Activated naive CD8-positive, alpha-beta T cell (primary cell): ENCODE results near the gene DIDO1.
"Not testable (repeated sequence)": the region's sequence is repeated elsewhere in the genome, so short reads cannot be mapped to it uniquely, and the experiment has no call there.

Experiments used
- H3K27ac Mint-ChIP-seq: one replicate; pipeline ENCODE4 v1.8.0; 2021; ENCODE audit warnings: mixed read lengths
- H3K27me3 Mint-ChIP-seq: one replicate; pipeline ENCODE4 v1.8.0; 2021; ENCODE audit warnings: mixed read lengths
- H3K36me3 Mint-ChIP-seq: one replicate; pipeline ENCODE4 v1.8.0; 2021; ENCODE audit warnings: mixed read lengths
- H3K4me1 Mint-ChIP-seq: one replicate; pipeline ENCODE4 v1.8.0; 2021; ENCODE audit warnings: low read depth, mixed read lengths
- H3K4me3 Mint-ChIP-seq: one replicate; pipeline ENCODE4 v1.8.0; 2021; ENCODE audit warnings: mild to moderate bottlenecking, mixed read lengths
- H3K9me3 Mint-ChIP-seq: one replicate; pipeline ENCODE4 v1.8.0; 2021; ENCODE audit warnings: low read depth, mixed read lengths

Gene DIDO1

DNA sequence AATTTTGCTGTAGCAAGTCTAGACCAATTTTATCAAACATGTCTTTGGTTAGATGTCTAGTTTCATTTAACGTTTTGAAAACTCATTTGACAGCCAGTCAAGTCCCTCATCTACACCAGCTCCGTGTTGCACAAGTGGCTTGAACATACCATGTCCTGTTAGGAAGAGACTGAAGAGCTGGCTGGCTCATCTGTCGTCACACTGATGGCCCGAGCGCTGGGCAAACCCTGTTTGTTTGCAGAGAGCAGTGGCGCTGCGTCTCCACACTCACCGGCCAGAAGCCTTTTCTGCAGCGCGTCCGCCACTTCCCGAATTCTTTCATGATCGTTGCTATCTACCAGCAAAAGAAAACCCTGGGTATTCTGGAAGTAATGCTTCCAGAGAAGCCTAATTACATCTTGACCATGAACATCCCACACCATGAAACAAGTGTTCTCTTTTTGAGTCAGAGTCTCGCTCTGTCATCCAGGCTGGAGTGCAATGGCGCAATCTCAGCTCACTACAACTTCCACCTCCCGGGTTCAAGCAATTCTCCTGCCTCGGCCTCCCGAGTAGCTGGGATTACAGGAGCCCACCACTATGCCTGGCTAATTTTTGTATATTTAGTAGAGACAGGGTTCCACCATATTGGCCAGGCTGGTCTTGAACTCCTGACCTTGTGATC, 54.0 kb downstream of the DIDO1 start:
- H3K36me3 Mint-ChIP-seq: no peaks in the 10 kb centered on the region
- no peaks in the 10 kb centered on the region for H3K9me3 Mint-ChIP-seq
- H3K27me3 Mint-ChIP-seq: no peaks in the 10 kb centered on the region
- no peak overlapping the region for H3K4me3 Mint-ChIP-seq
- no peak overlapping the region for H3K27ac Mint-ChIP-seq
- peaks cover 20% of the 10 kb centered on the region for H3K4me1 Mint-ChIP-seq

DNA sequence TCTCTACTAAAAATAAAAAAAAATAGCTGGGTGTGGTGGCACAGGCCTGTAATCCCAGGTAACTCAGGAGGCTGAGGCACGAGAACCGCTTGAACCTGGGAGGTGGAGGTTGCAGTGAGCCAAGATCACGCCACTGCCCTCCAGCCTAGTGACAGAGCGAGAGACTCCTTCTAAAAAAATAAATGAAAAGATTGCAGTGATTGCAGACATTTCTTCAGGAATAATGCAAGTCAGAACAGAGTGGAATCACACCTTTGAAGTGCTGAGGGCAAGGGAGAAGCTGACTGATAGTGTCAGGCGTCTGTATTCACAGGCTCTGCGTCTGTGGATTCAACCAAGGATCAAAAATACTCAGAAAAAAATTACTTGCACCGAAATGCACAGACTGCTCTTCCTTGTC, 62.1 kb downstream of the DIDO1 start:
- Mint-ChIP-seq H3K27ac (no peak overlapping the region), H3K9me3 (no peaks in the 10 kb centered on the region)

DNA sequence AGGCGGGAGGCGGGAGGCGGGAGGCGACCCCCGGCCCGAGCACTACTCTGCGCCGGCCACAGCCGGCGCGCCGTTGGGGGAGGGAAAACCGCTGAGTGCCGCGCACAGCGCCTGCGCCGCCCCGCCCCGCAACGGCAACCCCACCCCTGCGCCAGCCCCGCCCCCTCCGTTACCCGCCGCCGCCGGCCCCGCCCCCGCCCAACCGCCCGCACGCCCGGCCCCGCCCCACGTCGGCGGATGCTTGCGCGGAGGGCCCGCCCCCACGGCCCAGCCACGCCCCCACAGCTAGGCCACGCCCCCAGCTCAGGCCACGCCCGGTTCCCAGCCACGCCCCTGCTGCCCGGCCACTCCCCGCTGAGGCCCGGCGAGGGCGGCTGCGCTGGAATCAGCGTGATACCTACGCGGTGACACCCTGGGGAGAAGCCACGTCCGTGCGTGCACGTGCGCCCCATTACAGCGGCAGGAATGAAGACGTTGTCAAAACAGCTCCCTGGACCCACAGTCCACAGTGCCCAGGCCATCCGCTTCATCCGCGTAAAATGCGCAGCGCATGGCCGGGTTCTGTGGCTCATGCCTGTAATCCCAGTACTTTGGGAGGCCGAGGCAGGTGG, 64.5 kb downstream of the DIDO1 start, which contains the start of gene TCFL5:
TCFL5 (minus strand) TSS at position 97 of the 611 bp plus-strand sequence. CDS start 152 bp downstream, outside the sequence.
- no peaks in the 10 kb centered on the region for H3K9me3 Mint-ChIP-seq
- peaks cover 24% of the 10 kb centered on the region for H3K4me1 Mint-ChIP-seq
- peaks cover 5% of the 10 kb centered on the region for H3K36me3 Mint-ChIP-seq
- H3K27ac Mint-ChIP-seq: peak within 1 kb of the TSS; percentile 76
- H3K4me3 Mint-ChIP-seq: peak within 1 kb of the TSS; percentile 79
- no peaks in the 10 kb centered on the region for H3K27me3 Mint-ChIP-seq

More for the DNA sequence above, 62.1 kb downstream of the DIDO1 start:
- H3K4me1 Mint-ChIP-seq: peaks cover 18% of the 10 kb centered on the region
- H3K4me3 Mint-ChIP-seq: no peak overlapping the region
- H3K36me3 Mint-ChIP-seq: no peaks in the 10 kb centered on the region
- no peaks in the 10 kb centered on the region for H3K27me3 Mint-ChIP-seq

DNA sequence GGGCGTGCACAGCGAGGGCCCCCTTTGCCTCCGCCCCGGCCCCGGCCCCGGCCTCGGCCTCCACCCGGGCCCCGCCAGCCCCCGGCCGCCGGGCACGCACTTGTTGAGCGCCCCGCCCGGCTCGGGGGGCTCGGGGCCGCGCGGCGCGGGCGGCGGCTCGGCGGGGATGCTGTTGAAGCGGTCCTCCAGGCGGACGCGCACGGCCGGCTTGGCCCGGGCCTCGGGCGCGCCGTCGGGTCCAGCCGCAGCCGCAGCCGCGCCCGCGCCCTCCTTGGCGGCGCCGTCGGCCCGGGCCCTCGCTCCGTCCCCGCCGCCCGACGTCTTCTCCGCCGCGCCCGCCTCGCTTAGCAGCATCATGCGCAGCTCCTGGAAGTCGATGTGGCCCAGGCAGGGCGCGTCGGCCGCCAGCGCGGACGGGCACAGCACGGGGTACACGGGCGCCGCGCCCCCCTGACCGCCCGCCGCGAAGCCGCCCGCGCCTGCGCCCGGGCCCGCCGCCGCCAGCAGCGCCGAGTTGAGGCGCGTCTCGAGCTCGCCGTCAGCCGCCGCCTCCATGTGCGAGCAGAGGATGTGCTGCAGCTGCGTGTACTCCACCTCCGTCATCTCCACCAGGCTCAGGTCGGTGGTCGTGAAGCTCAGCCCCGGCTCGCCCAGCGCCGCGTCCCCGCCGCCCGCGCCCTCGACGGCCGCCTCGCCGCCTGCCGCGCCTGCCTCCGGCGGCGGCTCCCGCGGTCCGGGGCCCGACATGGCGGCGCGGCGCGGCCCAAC, 65.2 kb downstream of the DIDO1 start:
- H3K4me1 Mint-ChIP-seq: peaks cover 24% of the 10 kb centered on the region
- no peak overlapping the region for H3K4me3 Mint-ChIP-seq
- no peaks in the 10 kb centered on the region for H3K9me3 Mint-ChIP-seq
- peaks cover 5% of the 10 kb centered on the region for H3K36me3 Mint-ChIP-seq
- no peaks in the 10 kb centered on the region for H3K27me3 Mint-ChIP-seq
- H3K27ac Mint-ChIP-seq: no peak overlapping the region

DNA sequence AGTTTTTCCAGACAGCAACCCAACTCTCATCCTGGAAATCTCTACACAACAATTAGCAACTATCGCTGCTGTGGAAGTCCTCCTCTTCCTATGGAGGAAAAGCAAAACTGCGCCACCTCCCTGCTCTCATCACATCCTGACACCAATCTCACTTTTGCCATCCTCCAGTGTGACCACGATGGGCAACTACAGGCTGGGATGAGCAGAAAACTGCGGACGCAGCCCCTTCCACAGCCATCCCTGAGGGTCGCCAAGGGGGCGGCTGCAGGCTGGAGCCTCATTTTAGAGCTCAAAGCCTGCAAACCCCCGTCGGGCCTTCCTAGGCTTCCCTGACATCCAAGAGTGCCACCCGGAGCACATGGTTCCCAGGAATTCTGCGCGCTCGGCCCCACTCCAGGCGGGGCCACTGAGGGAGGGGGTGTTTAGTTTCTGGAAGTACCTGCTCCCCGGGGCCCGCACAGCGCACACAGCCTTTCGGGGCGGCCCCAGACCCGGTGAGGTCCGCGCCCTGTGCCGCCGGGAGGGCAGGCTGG, 65.8 kb downstream of the DIDO1 start:
- Mint-ChIP-seq H3K4me3 (peak overlapping the region; percentile 79), H3K4me1 (peaks cover 24% of the 10 kb centered on the region), H3K9me3 (no peaks in the 10 kb centered on the region), H3K36me3 (peaks cover 5% of the 10 kb centered on the region), H3K27me3 (no peaks in the 10 kb centered on the region), H3K27ac (peak overlapping the region; percentile 38)

DNA sequence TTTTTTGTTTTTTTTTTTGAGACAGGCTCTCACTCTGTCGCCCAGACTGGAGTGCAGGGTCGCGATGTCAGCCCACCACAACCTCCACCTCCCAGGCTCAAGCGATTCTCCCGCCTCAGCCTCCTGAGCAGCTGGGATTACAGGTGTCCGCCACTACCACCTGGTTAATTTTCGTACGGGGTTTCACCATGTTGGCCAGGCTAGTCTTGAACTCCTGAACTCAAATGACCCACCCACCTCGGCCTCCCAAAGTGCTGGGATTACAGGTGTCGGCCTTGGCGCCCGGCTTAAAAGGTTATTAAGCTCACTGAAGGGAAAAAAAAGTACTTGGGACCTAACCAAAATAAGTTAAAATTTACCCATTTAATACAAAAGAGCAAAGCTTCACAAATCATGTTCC, 66.6 kb downstream of the DIDO1 start:
- peaks cover 24% of the 10 kb centered on the region for H3K4me1 Mint-ChIP-seq
- peaks cover 7% of the 10 kb centered on the region for H3K36me3 Mint-ChIP-seq
- no peaks in the 10 kb centered on the region for H3K27me3 Mint-ChIP-seq
- no peaks in the 10 kb centered on the region for H3K9me3 Mint-ChIP-seq
- no peak overlapping the region for H3K27ac Mint-ChIP-seq
- peak overlapping the region; percentile 79 for H3K4me3 Mint-ChIP-seq

DNA sequence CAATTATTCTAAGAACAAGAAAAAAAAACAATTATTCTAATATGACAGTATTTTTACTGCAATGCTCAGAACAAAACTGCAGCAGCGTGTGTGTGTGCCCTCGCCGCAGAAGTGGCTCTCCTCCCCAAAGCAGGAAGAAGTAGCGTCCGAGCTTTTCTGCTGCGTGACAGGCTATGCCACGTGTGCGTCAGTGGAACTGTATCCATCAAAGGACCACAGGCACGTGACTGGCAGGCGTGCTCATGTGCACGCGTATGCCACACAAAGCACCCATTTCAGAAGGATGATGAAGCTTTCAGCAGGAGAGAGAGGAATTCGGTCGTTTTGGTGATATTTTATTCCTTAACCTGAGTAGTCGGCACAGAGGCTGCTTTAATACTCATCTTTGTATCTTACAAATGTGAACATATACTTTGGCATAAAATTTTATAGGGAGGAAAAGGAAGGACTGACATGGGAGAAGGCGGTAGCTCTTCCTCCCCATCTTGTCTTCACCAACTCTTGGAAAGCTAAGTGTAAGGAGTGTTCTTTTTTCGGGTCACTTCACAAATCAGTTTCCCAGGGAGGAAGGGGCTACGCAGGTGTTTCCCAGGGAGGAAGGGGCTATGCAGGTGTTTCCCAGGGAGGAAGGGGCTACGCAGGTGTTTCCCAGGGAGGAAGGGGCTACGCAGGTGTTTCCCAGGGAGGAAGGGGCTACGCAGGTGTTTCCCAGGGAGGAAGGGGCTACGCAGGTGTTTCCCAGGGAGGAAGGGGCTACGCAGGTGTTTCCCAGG, 68.1 kb downstream of the DIDO1 start:
- H3K9me3 Mint-ChIP-seq: no peaks in the 10 kb centered on the region
- H3K4me1 Mint-ChIP-seq: peaks cover 24% of the 10 kb centered on the region
- H3K27me3 Mint-ChIP-seq: no peaks in the 10 kb centered on the region
- H3K27ac Mint-ChIP-seq: no peak overlapping the region
- no peak overlapping the region for H3K4me3 Mint-ChIP-seq
- H3K36me3 Mint-ChIP-seq: peaks cover 8% of the 10 kb centered on the region

DNA sequence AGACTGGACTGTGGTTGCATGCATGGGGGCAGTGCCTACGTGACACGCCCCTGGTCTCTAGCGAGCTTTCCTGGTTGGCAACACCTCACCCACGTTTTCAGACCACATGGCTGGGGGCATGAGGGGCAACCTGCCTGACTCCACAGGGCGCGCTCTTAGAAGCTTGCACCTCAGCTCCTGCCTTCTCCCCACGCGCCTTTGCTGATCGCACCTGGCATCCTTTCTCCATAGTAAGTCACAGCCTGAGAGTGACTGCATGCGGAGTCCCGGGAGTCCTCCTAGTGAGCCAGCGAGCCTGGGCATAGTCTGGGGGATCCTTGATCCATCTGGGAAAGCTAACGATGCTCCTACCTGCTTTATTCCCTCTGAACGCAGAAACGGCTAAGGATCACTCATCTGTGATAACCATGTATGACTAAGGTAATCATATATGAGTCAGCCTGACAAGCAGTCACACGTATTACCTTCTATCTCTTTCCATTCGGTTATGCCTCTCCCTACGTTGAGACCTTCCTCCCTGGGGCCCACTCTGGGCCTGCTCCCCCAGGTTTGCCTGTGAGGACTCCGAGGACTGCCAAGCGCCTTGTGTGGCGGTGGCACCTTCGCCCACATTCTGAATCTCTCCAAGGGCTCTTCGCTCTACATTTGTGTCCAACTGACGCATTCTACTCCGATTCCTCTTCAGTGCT, 69.2 kb downstream of the DIDO1 start:
- H3K4me1 Mint-ChIP-seq: peaks cover 20% of the 10 kb centered on the region
- no peaks in the 10 kb centered on the region for H3K27me3 Mint-ChIP-seq
- no peak overlapping the region for H3K27ac Mint-ChIP-seq
- H3K4me3 Mint-ChIP-seq: no peak overlapping the region
- H3K36me3 Mint-ChIP-seq: peaks cover 11% of the 10 kb centered on the region
- no peaks in the 10 kb centered on the region for H3K9me3 Mint-ChIP-seq

DNA sequence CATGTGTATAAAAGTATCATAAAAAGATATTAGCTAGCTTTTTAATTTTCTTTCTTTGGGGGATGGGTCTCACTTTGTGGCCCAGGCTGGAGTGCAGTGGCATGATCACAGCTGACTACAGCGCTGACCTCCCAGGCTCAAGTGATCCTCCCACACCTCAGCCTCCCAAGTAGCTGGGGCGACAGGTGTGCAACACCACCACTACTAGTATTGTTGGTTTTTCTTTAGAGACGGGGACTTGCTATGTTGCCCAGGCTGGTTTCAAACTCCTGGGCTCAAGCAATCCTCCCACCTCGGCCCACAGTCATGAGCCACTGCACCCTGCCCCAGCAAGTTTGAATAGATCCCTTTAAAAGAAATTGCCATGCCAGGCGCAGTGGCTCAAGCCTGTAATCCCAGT, 71.2 kb downstream of the DIDO1 start:
- H3K4me1 Mint-ChIP-seq: peaks cover 13% of the 10 kb centered on the region

DNA sequence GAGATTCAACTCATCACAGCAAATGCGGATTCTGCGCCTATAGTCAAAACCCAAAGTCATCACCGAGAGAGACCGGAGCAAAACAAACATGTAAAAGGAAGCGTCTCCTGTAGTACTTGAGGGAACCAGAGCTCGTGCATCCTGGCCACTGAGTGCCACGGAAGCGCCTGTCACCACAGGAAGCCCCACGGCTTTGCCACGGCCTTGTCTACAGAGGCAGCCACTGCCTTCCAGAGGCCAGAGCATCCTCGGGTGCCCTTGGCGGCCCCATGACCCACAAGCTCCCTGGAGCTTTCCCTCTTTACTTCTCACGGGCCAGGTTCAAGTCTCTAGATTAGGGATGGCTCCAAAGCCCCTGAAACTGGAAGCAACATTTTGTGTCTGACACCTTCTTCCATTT, 72.2 kb downstream of the DIDO1 start:
- peaks cover 16% of the 10 kb centered on the region for H3K36me3 Mint-ChIP-seq
- no peaks in the 10 kb centered on the region for H3K9me3 Mint-ChIP-seq
- peaks cover 6% of the 10 kb centered on the region for H3K4me1 Mint-ChIP-seq
- no peak overlapping the region for H3K4me3 Mint-ChIP-seq
- H3K27ac Mint-ChIP-seq: no peak overlapping the region
- H3K27me3 Mint-ChIP-seq: no peaks in the 10 kb centered on the region

More for the DNA sequence above, 71.2 kb downstream of the DIDO1 start:
- Mint-ChIP-seq H3K27ac (no peak overlapping the region), H3K27me3 (no peaks in the 10 kb centered on the region), H3K36me3 (peaks cover 13% of the 10 kb centered on the region), H3K4me3 (no peak overlapping the region), H3K9me3 (no peaks in the 10 kb centered on the region)

DNA sequence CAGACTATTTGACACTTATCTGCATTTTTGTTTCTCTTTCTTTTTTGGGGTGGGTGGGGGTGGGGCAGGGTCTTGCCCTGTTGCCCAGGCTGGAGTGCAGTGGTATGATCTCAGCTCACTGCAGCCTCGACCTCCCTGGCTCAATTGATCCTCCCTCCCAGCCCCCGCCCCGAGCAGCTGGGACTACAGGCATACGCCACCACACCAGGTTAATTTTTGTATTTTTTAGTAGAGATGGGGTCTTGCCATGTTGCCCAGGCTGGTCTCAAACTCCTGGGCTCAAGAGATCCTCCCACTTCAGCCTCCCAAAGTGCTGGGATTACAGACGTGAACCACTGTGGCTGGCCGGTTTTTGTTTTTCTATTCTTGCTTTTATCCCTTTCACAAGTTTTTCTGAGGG, 73.0 kb downstream of the DIDO1 start:
- peaks cover 16% of the 10 kb centered on the region for H3K36me3 Mint-ChIP-seq
- not testable (repeated sequence) for H3K9me3 Mint-ChIP-seq, H3K4me3 Mint-ChIP-seq, H3K27me3 Mint-ChIP-seq, H3K27ac Mint-ChIP-seq, H3K4me1 Mint-ChIP-seq

DNA sequence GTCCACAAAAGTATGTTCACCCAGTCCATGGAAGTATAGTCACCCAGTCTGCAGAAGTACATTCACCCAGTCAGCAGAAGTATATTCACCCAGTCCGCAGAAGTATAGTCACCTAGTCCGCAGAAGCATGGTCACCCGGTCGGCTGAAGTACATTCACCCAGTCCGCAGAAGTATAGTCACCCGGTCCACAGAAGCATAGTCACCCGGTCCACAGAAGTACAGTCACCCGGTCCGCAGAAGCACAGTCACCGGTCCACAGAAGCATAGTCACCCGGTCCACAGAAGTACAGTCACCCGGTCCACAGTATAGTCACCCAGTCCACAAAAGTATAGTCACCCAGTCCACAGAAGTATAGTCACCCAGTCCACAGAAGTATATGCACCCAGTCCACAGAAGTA, 73.5 kb downstream of the DIDO1 start:
- H3K36me3 Mint-ChIP-seq: peaks cover 13% of the 10 kb centered on the region
- H3K4me1 Mint-ChIP-seq: no peaks in the 10 kb centered on the region
- H3K27me3 Mint-ChIP-seq: no peaks in the 10 kb centered on the region
- no peak overlapping the region for H3K4me3 Mint-ChIP-seq
- no peak overlapping the region for H3K27ac Mint-ChIP-seq
- no peaks in the 10 kb centered on the region for H3K9me3 Mint-ChIP-seq

DNA sequence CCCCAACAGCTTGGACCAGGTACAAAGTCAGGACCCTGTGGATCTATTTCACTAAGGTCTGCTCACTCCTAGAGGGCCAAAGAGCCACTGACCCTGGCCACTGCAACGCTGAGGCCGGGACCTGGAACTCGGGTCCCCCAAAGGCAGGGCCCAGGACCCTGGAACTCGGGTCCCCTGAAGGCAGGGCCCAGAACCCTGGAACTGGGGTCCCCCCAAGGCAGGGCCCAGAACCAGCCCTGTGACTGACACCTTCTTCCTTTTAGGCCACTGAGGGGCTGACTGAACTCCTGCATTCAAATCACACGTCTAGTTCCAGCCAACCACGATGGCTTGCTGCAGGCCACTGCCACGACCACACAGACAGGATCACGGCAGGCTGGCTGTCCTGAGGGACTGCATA, 74.1 kb downstream of the DIDO1 start:
- no peaks in the 10 kb centered on the region for H3K4me1 Mint-ChIP-seq
- H3K27me3 Mint-ChIP-seq: no peaks in the 10 kb centered on the region
- peaks cover 13% of the 10 kb centered on the region for H3K36me3 Mint-ChIP-seq
- no peak overlapping the region for H3K4me3 Mint-ChIP-seq
- H3K27ac Mint-ChIP-seq: no peak overlapping the region
- H3K9me3 Mint-ChIP-seq: no peaks in the 10 kb centered on the region

DNA sequence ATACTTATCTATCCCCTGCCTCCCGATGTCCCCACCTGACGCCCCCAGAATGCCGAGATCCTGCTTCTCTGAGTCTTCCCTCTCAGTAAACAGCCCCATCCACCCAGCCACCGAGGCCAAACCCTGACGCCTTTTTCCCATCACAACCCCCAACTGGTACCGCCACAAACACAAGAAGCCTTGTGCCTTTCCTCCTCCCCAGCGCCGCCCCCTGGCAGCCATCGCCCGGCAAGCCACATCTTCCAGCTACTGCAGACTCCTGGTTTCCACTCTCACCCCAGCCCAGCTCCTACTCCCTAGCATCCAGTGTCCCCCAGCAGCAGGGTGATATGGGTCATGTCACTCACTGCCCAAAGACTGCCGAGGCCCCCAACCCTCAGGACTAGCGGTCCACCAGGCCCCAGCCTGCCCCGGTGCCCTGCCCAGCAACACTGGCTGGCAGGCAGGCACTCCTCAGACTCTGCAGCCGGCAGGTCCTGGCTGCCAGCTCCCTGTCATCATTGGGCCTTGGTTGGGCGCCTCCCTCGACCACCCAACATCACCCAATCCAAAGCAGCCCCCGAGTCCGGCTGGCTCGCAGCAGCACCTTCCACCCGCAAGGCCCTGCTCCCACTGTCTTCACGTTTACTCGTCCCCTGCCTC, 75.9 kb downstream of the DIDO1 start:
- Mint-ChIP-seq H3K4me1 (no peaks in the 10 kb centered on the region), H3K9me3 (no peaks in the 10 kb centered on the region), H3K4me3 (no peak overlapping the region), H3K27me3 (no peaks in the 10 kb centered on the region), H3K36me3 (peaks cover 12% of the 10 kb centered on the region), H3K27ac (no peak overlapping the region)
